Subcutaneous adipose tissue (tissue), 4 donors: Measurements from ENCODE around the gene MLPH. TPM values are rescaled to one million over a fixed set of nuclear protein-coding genes. Genes with fewer than 3 reads are reported as not detected.

Source experiments
- CTCF ChIP-seq: fragments of 450-650 bp; IDR thresholded peaks from one replicate; pipeline ENCODE4 v1.5.1; 2016; ENCODE audit warnings: low read depth, mild to moderate bottlenecking, control low read depth, antibody characterized with exemption, moderate library complexity
- total RNA-seq, 4 donors: library from RNA; depleted of rRNA; stranded (reverse); fragments of >200 nt; gene quantifications; one replicate each; pipeline ENCODE4 v1.1.0, GENCODE V29; 2016

The MLPH gene
- total RNA-seq, 4 donors from 2014 or later: 7.1 to 24.7 (median 16.4) TPM

- no peak for TF ChIP-seq CTCF
Observed at GRCh38 chr2:237534380-237534779, 47.3 kb downstream of the MLPH start.

- no peak for TF ChIP-seq CTCF
Observed at GRCh38 chr2:237535385-237536082, 48.5 kb downstream of the MLPH start.

- no peak for TF ChIP-seq CTCF
Observed at GRCh38 chr2:237536083-237536415, 49.0 kb downstream of the MLPH start.

- TF ChIP-seq CTCF: no peak
Observed at GRCh38 chr2:237536617-237537016, 49.6 kb downstream of the MLPH start.

- no peak for TF ChIP-seq CTCF
Observed at GRCh38 chr2:237538001-237538720, 51.1 kb downstream of the MLPH start.

- no peak for TF ChIP-seq CTCF
Observed at GRCh38 chr2:237538901-237539300, 51.9 kb downstream of the MLPH start.

GRCh38 chr2:237539681-237540080 lies 52.6 kb downstream of the MLPH start:
- TF ChIP-seq CTCF: no peak
